22Rv1 (cell line): ENCODE data around the gene SOX5.

Experiments used
- ZFX ChIP-seq: fragments of 450-650 bp; IDR thresholded peaks from 2 replicates; pipeline ENCODE4 v1.6.1; 2017; ENCODE audit warnings: antibody characterized with exemption, borderline replicate concordance
- TF ChIP-seq, protein P1 (sequence below): fragments of 450-650 bp; IDR thresholded peaks from 2 replicates; pipeline ENCODE4 v1.5.1; 2017; ENCODE audit warnings: mild to moderate bottlenecking

DNA sequence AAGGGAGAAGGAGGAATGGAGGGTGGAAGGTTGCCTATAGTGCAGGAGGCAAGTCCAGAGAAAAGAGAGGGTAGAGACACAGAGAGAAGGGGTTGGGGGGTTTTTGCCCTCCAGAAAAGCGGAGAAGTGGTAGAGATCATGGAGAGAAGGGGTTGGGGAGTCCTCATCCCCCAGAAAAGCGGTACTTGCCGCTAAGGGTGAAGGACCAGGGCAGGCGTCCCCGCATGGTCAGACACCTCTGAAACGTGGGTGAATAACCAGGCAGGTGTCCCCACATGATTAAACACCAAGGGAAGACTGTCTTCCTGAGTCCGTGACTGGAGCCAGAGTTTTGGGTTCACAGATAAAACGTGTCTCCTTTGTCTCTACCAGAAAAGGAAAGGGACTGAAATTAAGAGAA, 439.0 kb downstream of the SOX5 start:
- TF ChIP-seq, protein P1, sequence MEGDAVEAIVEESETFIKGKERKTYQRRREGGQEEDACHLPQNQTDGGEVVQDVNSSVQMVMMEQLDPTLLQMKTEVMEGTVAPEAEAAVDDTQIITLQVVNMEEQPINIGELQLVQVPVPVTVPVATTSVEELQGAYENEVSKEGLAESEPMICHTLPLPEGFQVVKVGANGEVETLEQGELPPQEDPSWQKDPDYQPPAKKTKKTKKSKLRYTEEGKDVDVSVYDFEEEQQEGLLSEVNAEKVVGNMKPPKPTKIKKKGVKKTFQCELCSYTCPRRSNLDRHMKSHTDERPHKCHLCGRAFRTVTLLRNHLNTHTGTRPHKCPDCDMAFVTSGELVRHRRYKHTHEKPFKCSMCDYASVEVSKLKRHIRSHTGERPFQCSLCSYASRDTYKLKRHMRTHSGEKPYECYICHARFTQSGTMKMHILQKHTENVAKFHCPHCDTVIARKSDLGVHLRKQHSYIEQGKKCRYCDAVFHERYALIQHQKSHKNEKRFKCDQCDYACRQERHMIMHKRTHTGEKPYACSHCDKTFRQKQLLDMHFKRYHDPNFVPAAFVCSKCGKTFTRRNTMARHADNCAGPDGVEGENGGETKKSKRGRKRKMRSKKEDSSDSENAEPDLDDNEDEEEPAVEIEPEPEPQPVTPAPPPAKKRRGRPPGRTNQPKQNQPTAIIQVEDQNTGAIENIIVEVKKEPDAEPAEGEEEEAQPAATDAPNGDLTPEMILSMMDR, result no peak
- TF ChIP-seq ZFX, result no peak
